Adipocyte (in vitro differentiated cells): ENCODE data around the gene PTPA.

Experiments
- DNase-seq: peaks from one replicate; pipeline ENCODE4 v3.0.0-alpha.2; 2015; ENCODE audit warnings: low read depth
- H3K27me3 ChIP-seq: replicated peaks from 2 replicates; pipeline ENCODE4 v1.7.0; 2013; ENCODE audit warnings: mild to moderate bottlenecking, low read length, moderate library complexity; ENCODE audit not compliant: control insufficient read depth, insufficient read depth
- H3K36me3 ChIP-seq: 2 replicates; pipeline ENCODE4 v1.7.0; 2013; ENCODE audit warnings: low read length, mild to moderate bottlenecking, moderate library complexity; ENCODE audit not compliant: control insufficient read depth, insufficient read depth, severe bottlenecking
- H3K4me1 ChIP-seq: 2 replicates; pipeline ENCODE4 v1.7.0; 2013; ENCODE audit warnings: mild to moderate bottlenecking, low read length, moderate library complexity; ENCODE audit not compliant: control insufficient read depth, insufficient read depth
- H3K4me3 ChIP-seq: 2 replicates; pipeline ENCODE4 v1.7.0; 2013; ENCODE audit warnings: mild to moderate bottlenecking, low read length, moderate library complexity
- H3K9ac ChIP-seq: 2 replicates; pipeline ENCODE4 v1.7.0; 2013; ENCODE audit warnings: mild to moderate bottlenecking, low read length, moderate library complexity
- H3K9me3 ChIP-seq: 2 replicates; pipeline ENCODE4 v1.7.0; 2013; ENCODE audit warnings: mild to moderate bottlenecking, low read length, moderate library complexity; ENCODE audit not compliant: control insufficient read depth

The PTPA gene

GRCh38 chr9:129074106-129074505 is 37.1 kb upstream of the PTPA start:
- H3K27me3 ChIP-seq = no peaks in the 10 kb centered on the region
- no peaks in the 10 kb centered on the region for H3K4me1 ChIP-seq
- H3K4me3 ChIP-seq = no peak overlapping the region
- no peaks in the 10 kb centered on the region for H3K9me3 ChIP-seq
- H3K36me3 ChIP-seq = peaks cover 4% of the 10 kb centered on the region
- no peak for DNase-seq
- no peak overlapping the region for H3K9ac ChIP-seq

GRCh38 chr9:129075996-129076639 is 35.1 kb upstream of the PTPA start:
- no peak for DNase-seq
- Histone ChIP-seq H3K4me1 (peaks cover 5% of the 10 kb centered on the region), H3K36me3 (no peaks in the 10 kb centered on the region), H3K27me3 (no peaks in the 10 kb centered on the region), H3K9ac (no peak overlapping the region), H3K9me3 (no peaks in the 10 kb centered on the region), H3K4me3 (no peak overlapping the region)

GRCh38 chr9:129076640-129077037 is 34.6 kb upstream of the PTPA start:
- Histone ChIP-seq H3K27me3 (no peaks in the 10 kb centered on the region), H3K4me3 (no peak overlapping the region), H3K9me3 (no peaks in the 10 kb centered on the region), H3K4me1 (peaks cover 7% of the 10 kb centered on the region), H3K9ac (no peak overlapping the region), H3K36me3 (no peaks in the 10 kb centered on the region)
- DNase-seq = no peak

GRCh38 chr9:129077236-129077635 is 34.0 kb upstream of the PTPA start:
- Histone ChIP-seq H3K4me3 (no peak overlapping the region), H3K9ac (no peak overlapping the region), H3K4me1 (peaks cover 13% of the 10 kb centered on the region), H3K9me3 (no peaks in the 10 kb centered on the region), H3K27me3 (no peaks in the 10 kb centered on the region), H3K36me3 (no peaks in the 10 kb centered on the region)
- DNase-seq = no peak

- DNase-seq = no peak
- no peak overlapping the region for H3K4me3 ChIP-seq
- H3K4me1 ChIP-seq = peaks cover 16% of the 10 kb centered on the region
These were observed 32.3 kb upstream of the PTPA start for GRCh38 chr9:129078691-129079503.

GRCh38 chr9:129079829-129080228 is 31.4 kb upstream of the PTPA start:
- no peaks in the 10 kb centered on the region for H3K9me3 ChIP-seq
- H3K36me3 ChIP-seq = peaks cover under 1% of the 10 kb centered on the region
- H3K4me1 ChIP-seq = peaks cover 16% of the 10 kb centered on the region
- peak overlapping the region; percentile 96 for H3K4me3 ChIP-seq
- H3K9ac ChIP-seq = peak overlapping the region; percentile 78
- DNase-seq = no peak
- H3K27me3 ChIP-seq = no peaks in the 10 kb centered on the region

More at GRCh38 chr9:129078691-129079503, 32.3 kb upstream of the PTPA start:
- Histone ChIP-seq H3K27me3 (no peaks in the 10 kb centered on the region), H3K36me3 (no peaks in the 10 kb centered on the region), H3K9me3 (no peaks in the 10 kb centered on the region), H3K9ac (no peak overlapping the region)

- no peak for DNase-seq
- H3K9ac ChIP-seq = peak overlapping the region; percentile 78
- no peaks in the 10 kb centered on the region for H3K9me3 ChIP-seq
- H3K4me3 ChIP-seq = peak overlapping the region; percentile 96
- peaks cover 5% of the 10 kb centered on the region for H3K36me3 ChIP-seq
- H3K27me3 ChIP-seq = no peaks in the 10 kb centered on the region
- peaks cover 16% of the 10 kb centered on the region for H3K4me1 ChIP-seq
These were observed 31.0 kb upstream of the PTPA start for GRCh38 chr9:129080298-129080600.

GRCh38 chr9:129080601-129081387 is 30.4 kb upstream of the PTPA start, which contains the start of gene DOLPP1:
Gene DOLPP1, plus strand, starts transcription at chr9:129081111. Its CDS starts 21 bp downstream, at chr9:129081132.
- Histone ChIP-seq H3K9me3 (no peaks in the 10 kb centered on the region), H3K4me3 (peak within 1 kb of the TSS; percentile 96), H3K9ac (peak within 1 kb of the TSS; percentile 94), H3K27me3 (no peaks in the 10 kb centered on the region), H3K36me3 (peaks cover 10% of the 10 kb centered on the region), H3K4me1 (peaks cover 16% of the 10 kb centered on the region)
- peak; percentile 100 for DNase-seq

- no peaks in the 10 kb centered on the region for H3K9me3 ChIP-seq
- H3K27me3 ChIP-seq = no peaks in the 10 kb centered on the region
- peak overlapping the region; percentile 94 for H3K9ac ChIP-seq
- H3K4me1 ChIP-seq = peaks cover 16% of the 10 kb centered on the region
- peak overlapping the region; percentile 96 for H3K4me3 ChIP-seq
- peaks cover 17% of the 10 kb centered on the region for H3K36me3 ChIP-seq
- DNase-seq = no peak
These were observed 29.8 kb upstream of the PTPA start for GRCh38 chr9:129081388-129081904.

GRCh38 chr9:129084087-129084486 is 27.1 kb upstream of the PTPA start:
- Histone ChIP-seq H3K27me3 (no peaks in the 10 kb centered on the region), H3K9ac (no peak overlapping the region), H3K4me1 (peaks cover 16% of the 10 kb centered on the region), H3K36me3 (peaks cover 29% of the 10 kb centered on the region), H3K4me3 (no peak overlapping the region), H3K9me3 (no peaks in the 10 kb centered on the region)
- no peak for DNase-seq

- H3K9ac ChIP-seq = no peak overlapping the region
- no peak for DNase-seq
- H3K4me1 ChIP-seq = peaks cover 5% of the 10 kb centered on the region
- H3K4me3 ChIP-seq = no peak overlapping the region
- peaks cover 38% of the 10 kb centered on the region for H3K36me3 ChIP-seq
- no peaks in the 10 kb centered on the region for H3K9me3 ChIP-seq
- H3K27me3 ChIP-seq = no peaks in the 10 kb centered on the region
These were observed 22.0 kb upstream of the PTPA start for GRCh38 chr9:129089246-129089645.
